H9 (cell line): Measurements from ENCODE around the gene COQ5. TPM values are rescaled to one million over a fixed set of nuclear protein-coding genes. Genes with fewer than 3 reads are reported as not detected.

ENCODE experiments used
- DNase-seq: peaks from one replicate; pipeline ENCODE4 v3.0.0-alpha.2; 2017
- H2AFZ ChIP-seq: one replicate; pipeline ENCODE4 v1.6.1; 2013; ENCODE audit warnings: mild to moderate bottlenecking, low read length, control low read depth, moderate library complexity
- H2AK5ac ChIP-seq: 2 replicates; pipeline ENCODE4 v1.6.1; 2013; ENCODE audit warnings: low read length, control low read depth, mixed read lengths; ENCODE audit not compliant: insufficient read length
- H2BK120ac ChIP-seq: one replicate; pipeline ENCODE4 v1.6.1; 2013; ENCODE audit warnings: low read depth, mild to moderate bottlenecking, low read length, control low read depth, inconsistent platforms; ENCODE audit not compliant: poor library complexity, severe bottlenecking
- H2BK12ac ChIP-seq: 2 replicates; pipeline ENCODE4 v1.6.1; 2013; ENCODE audit warnings: low read length, control low read depth, mixed read lengths, low read depth; ENCODE audit not compliant: insufficient read length
- H2BK15ac ChIP-seq: 2 replicates; pipeline ENCODE4 v1.6.1; 2013; ENCODE audit warnings: low read depth, low read length, control low read depth
- H2BK20ac ChIP-seq: one replicate; pipeline ENCODE4 v1.6.1; 2013; ENCODE audit warnings: low read depth, mild to moderate bottlenecking, low read length, control low read depth, inconsistent platforms; ENCODE audit not compliant: poor library complexity, severe bottlenecking
- H2BK5ac ChIP-seq: 2 replicates; pipeline ENCODE4 v1.6.1; 2013; ENCODE audit warnings: low read length, control low read depth, mixed read lengths; ENCODE audit not compliant: insufficient read length
- H3K14ac ChIP-seq: 2 replicates; pipeline ENCODE4 v1.6.1; 2013; ENCODE audit warnings: low read length, control low read depth; ENCODE audit not compliant: insufficient read depth
- H3K18ac ChIP-seq: 2 replicates; pipeline ENCODE4 v1.6.1; 2013; ENCODE audit warnings: low read depth, mild to moderate bottlenecking, mixed read lengths, low read length, control low read depth; ENCODE audit not compliant: insufficient read length
- H3K23ac ChIP-seq: 2 replicates; pipeline ENCODE4 v1.6.1; 2013; ENCODE audit warnings: low read length, control low read depth, mixed read lengths, low read depth; ENCODE audit not compliant: insufficient read length
- H3K23me2 ChIP-seq: 2 replicates; pipeline ENCODE4 v1.6.1; 2013; ENCODE audit warnings: low read depth, mild to moderate bottlenecking, mixed read lengths, low read length, control low read depth; ENCODE audit not compliant: insufficient read length, poor library complexity, severe bottlenecking
- H3K27ac ChIP-seq: 2 replicates; pipeline ENCODE4 v1.5.1; 2013; ENCODE audit warnings: low read length, control low read depth, mixed read lengths, low read depth; ENCODE audit not compliant: insufficient read length
- H3K27me3 ChIP-seq: 2 replicates; pipeline ENCODE4 v1.6.1; 2013; ENCODE audit warnings: low read length, control low read depth, inconsistent platforms; ENCODE audit not compliant: insufficient read depth
- H3K4ac ChIP-seq: 2 replicates; pipeline ENCODE4 v1.6.1; 2013; ENCODE audit warnings: low read depth, mild to moderate bottlenecking, control low read depth, inconsistent platforms, low read length, moderate library complexity
- H3K4me1 ChIP-seq: 2 replicates; pipeline ENCODE4 v1.6.1; 2013; ENCODE audit warnings: low read length, control low read depth, inconsistent platforms; ENCODE audit not compliant: insufficient read depth
- H3K4me2 ChIP-seq: 2 replicates; pipeline ENCODE4 v1.6.1; 2013; ENCODE audit warnings: low read length, control low read depth, mixed read lengths; ENCODE audit not compliant: insufficient read length, insufficient read depth
- H3K56ac ChIP-seq: 2 replicates; pipeline ENCODE4 v1.6.1; 2013; ENCODE audit warnings: low read depth, mild to moderate bottlenecking, mixed read lengths, low read length, control low read depth; ENCODE audit not compliant: insufficient read length
- H3K79me1 ChIP-seq: 2 replicates; pipeline ENCODE4 v1.6.1; 2013; ENCODE audit warnings: low read depth, mild to moderate bottlenecking, moderate library complexity, low read length, control low read depth, inconsistent platforms; ENCODE audit not compliant: insufficient read depth, poor library complexity, severe bottlenecking
- H3K79me2 ChIP-seq: 2 replicates; pipeline ENCODE4 v1.6.1; 2013; ENCODE audit warnings: low read length, control low read depth, inconsistent platforms; ENCODE audit not compliant: insufficient read depth
- H3K9ac ChIP-seq: 2 replicates; pipeline ENCODE4 v1.6.1; 2013; ENCODE audit warnings: low read length, control low read depth, mixed read lengths; ENCODE audit not compliant: insufficient read length; ENCODE audit errors: extremely low read depth
- H3K9me3 ChIP-seq: one replicate; pipeline ENCODE4 v1.6.1; 2013; ENCODE audit warnings: low read depth, low read length, inconsistent platforms; ENCODE audit not compliant: control insufficient read depth
- H3T11ph ChIP-seq: one replicate; pipeline ENCODE4 v1.6.1; 2013; ENCODE audit warnings: mild to moderate bottlenecking, low read length, control low read depth, inconsistent platforms
- H4K20me1 ChIP-seq: one replicate; pipeline ENCODE4 v1.6.1; 2013; ENCODE audit not compliant: control insufficient read depth, insufficient read length, insufficient read depth
- H4K5ac ChIP-seq: 2 replicates; pipeline ENCODE4 v1.6.1; 2013; ENCODE audit warnings: low read depth, mild to moderate bottlenecking, mixed read lengths, low read length, control low read depth; ENCODE audit not compliant: insufficient read length
- H4K8ac ChIP-seq: replicated peaks from 2 replicates; pipeline ENCODE4 v1.6.1; 2013; ENCODE audit warnings: low read length, control low read depth, mixed read lengths, low read depth; ENCODE audit not compliant: insufficient read length
- H4K91ac ChIP-seq: 2 replicates; pipeline ENCODE4 v1.6.1; 2013; ENCODE audit warnings: low read depth, mild to moderate bottlenecking, moderate library complexity, mixed read lengths, low read length, control low read depth; ENCODE audit not compliant: insufficient read length
- H3K27ac Mint-ChIP-seq, 3 experiments: 2 replicates in 2 of 3; 3 replicates in 1 of 3; pipeline ENCODE4 v1.8.0; 2020 to 2021; ENCODE audit warnings: mixed read lengths in 3 of 3, mild to moderate bottlenecking in 1 of 3, moderate library complexity in 1 of 3
- H3K27me3 Mint-ChIP-seq: 2 replicates; pipeline ENCODE4 v1.8.0; 2021; ENCODE audit warnings: low read depth, mild to moderate bottlenecking, moderate library complexity, mixed read lengths
- H3K36me3 Mint-ChIP-seq, 3 experiments: 2 replicates in 2 of 3; 3 replicates in 1 of 3; pipeline ENCODE4 v1.8.0; 2020 to 2021; ENCODE audit warnings: low read depth in 3 of 3, mixed read lengths in 3 of 3; ENCODE audit not compliant: insufficient read depth in 1 of 3
- H3K4me1 Mint-ChIP-seq, 2 experiments: 2 replicates each; pipeline ENCODE4 v1.8.0; 2020; ENCODE audit warnings: mixed read lengths in 2 of 2
- H3K4me3 Mint-ChIP-seq, 2 experiments: 2 replicates in 1 of 2; 3 replicates in 1 of 2; pipeline ENCODE4 v1.8.0; 2020 to 2021; ENCODE audit warnings: mild to moderate bottlenecking in 2 of 2, mixed read lengths in 2 of 2, moderate library complexity in 1 of 2
- H3K9me3 Mint-ChIP-seq, 2 experiments: 2 replicates in 1 of 2; 3 replicates in 1 of 2; pipeline ENCODE4 v1.8.0; 2020; ENCODE audit warnings: mild to moderate bottlenecking in 2 of 2, mixed read lengths in 2 of 2, moderate library complexity in 1 of 2
- CTCF ChIP-seq: fragments of 200-600 bp; sonication (generic); conservative IDR thresholded peaks from 3 replicates; pipeline ENCODE4 v1.8.0; 2021; ENCODE audit warnings: antibody characterized with exemption, mild to moderate bottlenecking
- WGBS: extraction: QIAGEN DNeasy Blood & Tissue Kit; methylation state at CpG from one replicate; pipeline ENCODE4 v1.1.7; 2013; ENCODE audit warnings: missing lambda C conversion rate, low lambda C conversion rate, mixed read lengths; ENCODE audit not compliant: insufficient read length; ENCODE audit errors: extremely low coverage; 5-methylcytosine and 5-hydroxymethylcytosine counted together
- total RNA-seq: library from RNA; stranded (reverse); gene quantifications from 2 replicates; pipeline ENCODE4 v1.2.1, GENCODE V29; 2021

Gene COQ5
- total RNA-seq, 1 experiment from 2014 or later = 34.8 TPM

GRCh38 chr12:120474616-120474960 lies 54.4 kb downstream of the COQ5 start:
- H4K91ac ChIP-seq = no peak overlapping the region
- WGBS = no CpG with 5 or more reads among the region's 2 CpGs
- no peak overlapping the region for H2AFZ ChIP-seq

More at GRCh38 chr12:120474616-120474960, 54.4 kb downstream of the COQ5 start:
- Histone ChIP-seq H3K18ac (no peak overlapping the region), H2BK20ac (no peak overlapping the region), H3T11ph (no peak overlapping the region), H4K20me1 (no peaks in the 10 kb centered on the region), H2BK5ac (no peak overlapping the region), H4K5ac (no peak overlapping the region), H3K4me1 (no peaks in the 10 kb centered on the region; the same call in 1 of the 2 replicates), H2AK5ac (no peak overlapping the region), H3K23me2 (no peaks in the 10 kb centered on the region), H3K23ac (no peak overlapping the region), H2BK12ac (no peak overlapping the region), H4K8ac (no peak overlapping the region), H3K9ac (no peak overlapping the region), H3K4ac (no peak overlapping the region), H2BK120ac (no peak overlapping the region), H3K4me2 (no peak overlapping the region), H3K27ac (no peak overlapping the region), H3K9me3 (no peaks in the 10 kb centered on the region), H3K56ac (no peak overlapping the region), H3K27me3 (no peaks in the 10 kb centered on the region), H2BK15ac (no peak overlapping the region), H3K79me1 (no peaks in the 10 kb centered on the region), H3K79me2 (no peaks in the 10 kb centered on the region), H3K14ac (no peak overlapping the region)
- peak overlapping the region in 1 of 3 experiments; percentile 7; a peak in 2 of 7 replicates for H3K27ac Mint-ChIP-seq
- no peak overlapping the region for H3K4me3 Mint-ChIP-seq
- H3K36me3 Mint-ChIP-seq = no peaks in the 10 kb centered on the region
- peaks cover 17 to 18% of the 10 kb centered on the region in 2 experiments for H3K4me1 Mint-ChIP-seq
- no peaks in the 10 kb centered on the region for H3K9me3 Mint-ChIP-seq
- no peak for TF ChIP-seq CTCF
- peak; percentile 43 for DNase-seq
- H3K27me3 Mint-ChIP-seq = no peaks in the 10 kb centered on the region
